Astrocyte of the spinal cord (primary cell): ENCODE data around the gene TBX5.

Source experiments
- DNase-seq: peaks from one replicate; pipeline ENCODE4 v3.0.0; 2011; ENCODE audit warnings: low read depth, low spot score
- H3K4me3 ChIP-seq: 2 replicates; pipeline ENCODE4 v1.5.1; 2011; ENCODE audit warnings: low read depth, mild to moderate bottlenecking, low read length, moderate library complexity
- CTCF ChIP-seq: IDR thresholded peaks from 2 replicates; pipeline ENCODE4 v1.5.1; 2012; ENCODE audit warnings: low read depth, mild to moderate bottlenecking, low read length, inconsistent platforms
- in situ Hi-C: cut with HindIII; loops from 2 replicates; pipeline ENCODE4 v1.10.0; 2017; ENCODE audit warnings: low sequenced_read_pairs

The TBX5 gene

GRCh38 chr12:114396153-114396868 lies 9.6 kb downstream of the TBX5 start:
- no peak for TF ChIP-seq CTCF
- in situ Hi-C loops = no loop called here
- DNase-seq = no peak
- no peak overlapping the region for H3K4me3 ChIP-seq

GRCh38 chr12:114395755-114396152 lies 10.2 kb downstream of the TBX5 start:
- in situ Hi-C loops = no loop called here
- H3K4me3 ChIP-seq = no peak overlapping the region
- no peak for DNase-seq
- TF ChIP-seq CTCF = no peak

- in situ Hi-C loops = no loop called here
- no peak for DNase-seq
- TF ChIP-seq CTCF = no peak
- H3K4me3 ChIP-seq = no peak overlapping the region
Observed at GRCh38 chr12:114395233-114395632, 10.7 kb downstream of the TBX5 start.

- TF ChIP-seq CTCF = no peak
- no peak for DNase-seq
- no peak overlapping the region for H3K4me3 ChIP-seq
- in situ Hi-C loops = no loop called here
Observed at GRCh38 chr12:114393569-114393968, 12.4 kb downstream of the TBX5 start.

GRCh38 chr12:114392909-114393308 lies 13.0 kb downstream of the TBX5 start:
- TF ChIP-seq CTCF = no peak
- H3K4me3 ChIP-seq = no peak overlapping the region
- in situ Hi-C loops = no loop called here
- no peak for DNase-seq

- no peak for DNase-seq
- in situ Hi-C loops = no loop called here
- H3K4me3 ChIP-seq = no peak overlapping the region
- TF ChIP-seq CTCF = no peak
Observed at GRCh38 chr12:114391088-114391487, 14.9 kb downstream of the TBX5 start.
